ENCODE data around the gene LRFN5.

LRFN5 gene

DNA sequence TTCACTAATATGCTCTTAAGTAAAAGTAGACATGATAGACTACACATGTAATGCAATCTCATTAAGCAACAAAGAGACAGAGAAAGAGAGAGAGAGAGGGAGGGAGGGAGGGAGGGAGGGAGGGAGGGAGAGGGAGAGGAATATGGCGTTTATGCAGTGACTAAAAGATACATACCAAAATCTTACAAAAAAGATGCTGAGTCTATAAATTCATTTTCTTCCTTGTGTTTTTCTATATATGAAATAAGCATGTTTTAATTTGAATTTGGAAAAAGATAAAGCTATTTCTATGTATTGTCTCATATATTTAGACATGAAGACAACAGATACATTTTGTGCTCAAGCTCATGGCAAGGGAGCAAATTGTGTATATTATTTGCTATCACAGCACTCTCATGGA is 44.1 kb downstream of the LRFN5 start:
- H3K27ac ChIP-seq (replicated peaks; ENCODE audit: low read length) = no peak overlapping the region
- no peak overlapping the region for H2AFZ ChIP-seq (ENCODE audit: low read length)
- H3K18ac ChIP-seq (ENCODE audit: low read length) = no peak overlapping the region
- whole genome bisulfite sequencing, 2 donors (ENCODE audit: extremely low coverage in 2 of 2, insufficient read length in 2 of 2, insufficient replicate concordance in 1 of 2) = no CpG with 5 or more reads among the region's 1 CpG
- no peaks in the 10 kb centered on the region for H3K4me1 ChIP-seq (ENCODE audit: control insufficient read depth in 2 of 2, insufficient read depth in 1 of 2, low read depth in 1 of 2, low read length in 2 of 2)
- no peak overlapping the region for H3K9ac ChIP-seq (ENCODE audit: low read depth, low read length, poor library complexity)
- H4K91ac ChIP-seq (ENCODE audit: low read depth, low read length, poor library complexity) = no peak overlapping the region
- H2BK15ac ChIP-seq (ENCODE audit: low read length) = no peak overlapping the region
- H3K4me2 ChIP-seq (ENCODE audit: insufficient read depth, low read length, poor library complexity, severe bottlenecking) = no peak overlapping the region
- H2BK120ac ChIP-seq (ENCODE audit: low read depth, low read length) = no peak overlapping the region
- no peak overlapping the region for H3K4ac ChIP-seq (ENCODE audit: low read length)
- no peak overlapping the region for H2BK5ac ChIP-seq (ENCODE audit: low read length)
- no peak overlapping the region for H3K23ac ChIP-seq (ENCODE audit: low read depth, low read length, poor library complexity)
- no peak overlapping the region for H3K14ac ChIP-seq (ENCODE audit: low read length)
- no peaks in the 10 kb centered on the region for H3K27me3 ChIP-seq (ENCODE audit: control insufficient read depth in 3 of 3, insufficient read depth in 3 of 3, low read depth in 1 of 3, low read length in 3 of 3)
- no peak overlapping the region for H4K8ac ChIP-seq (ENCODE audit: low read depth, low read length)
- H2AK5ac ChIP-seq (ENCODE audit: low read depth, low read length) = no peak overlapping the region
- H3K4me3 ChIP-seq (ENCODE audit: low read length in 2 of 2) = no peak overlapping the region
- H2BK12ac ChIP-seq (ENCODE audit: low read length) = no peak overlapping the region
- no peaks in the 10 kb centered on the region for H3K79me1 ChIP-seq (ENCODE audit: low read depth, low read length)
- DNase-seq (ENCODE audit: low spot score) = no peak
- H3K36me3 ChIP-seq (replicated peaks in 1 of 2; ENCODE audit: control insufficient read depth in 2 of 2, insufficient read depth in 2 of 2, low read length in 2 of 2) = no peaks in the 10 kb centered on the region
- H3K9me3 ChIP-seq (replicated peaks in 1 of 2; ENCODE audit: control insufficient read depth in 2 of 2, insufficient read depth in 1 of 2, low read depth in 1 of 2, low read length in 2 of 2) = no peaks in the 10 kb centered on the region

DNA sequence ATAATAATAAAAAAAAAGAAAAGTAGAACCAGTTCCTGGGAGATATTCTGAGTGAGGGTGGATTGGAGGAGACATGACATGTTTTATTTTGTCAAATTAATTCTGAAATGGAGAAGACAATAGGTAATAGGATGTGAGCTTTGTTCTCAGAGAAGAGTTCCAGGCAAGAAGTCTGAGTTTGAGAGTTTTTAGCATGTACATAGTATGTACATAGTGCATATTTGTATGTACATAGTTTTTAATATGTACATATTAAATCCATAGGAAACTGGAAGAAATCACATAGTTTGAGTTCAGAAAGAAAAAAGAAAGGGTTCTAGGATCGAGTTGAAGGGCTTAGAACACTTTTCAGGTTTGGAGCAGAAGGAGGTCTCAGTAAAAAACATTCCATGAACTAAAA is 47.5 kb downstream of the LRFN5 start:
- H2BK5ac ChIP-seq (ENCODE audit: low read length) = no peak overlapping the region
- no peak overlapping the region for H3K9ac ChIP-seq (ENCODE audit: low read depth, low read length, poor library complexity)
- no peaks in the 10 kb centered on the region for H3K9me3 ChIP-seq (replicated peaks in 1 of 2; ENCODE audit: control insufficient read depth in 2 of 2, insufficient read depth in 1 of 2, low read depth in 1 of 2, low read length in 2 of 2)
- no peak overlapping the region for H2AK5ac ChIP-seq (ENCODE audit: low read depth, low read length)
- H3K14ac ChIP-seq (ENCODE audit: low read length) = no peak overlapping the region
- no peak overlapping the region for H3K23ac ChIP-seq (ENCODE audit: low read depth, low read length, poor library complexity)
- no peaks in the 10 kb centered on the region for H3K79me1 ChIP-seq (ENCODE audit: low read depth, low read length)
- no peak overlapping the region for H2AFZ ChIP-seq (ENCODE audit: low read length)
- WGBS, 2 donors (ENCODE audit: extremely low coverage in 2 of 2, insufficient read length in 2 of 2, insufficient replicate concordance in 1 of 2) = no CpG with 5 or more reads among the region's 1 CpG
- no peak overlapping the region for H3K4me2 ChIP-seq (ENCODE audit: insufficient read depth, low read length, poor library complexity, severe bottlenecking)
- H3K4me3 ChIP-seq (ENCODE audit: low read length in 2 of 2) = no peak overlapping the region
- H2BK15ac ChIP-seq (ENCODE audit: low read length) = no peak overlapping the region
- H3K36me3 ChIP-seq (replicated peaks in 1 of 2; ENCODE audit: control insufficient read depth in 2 of 2, insufficient read depth in 2 of 2, low read length in 2 of 2) = no peaks in the 10 kb centered on the region
- H3K4ac ChIP-seq (ENCODE audit: low read length) = no peak overlapping the region
- DNase-seq (ENCODE audit: low spot score) = no peak
- H4K91ac ChIP-seq (ENCODE audit: low read depth, low read length, poor library complexity) = no peak overlapping the region
- no peak overlapping the region for H2BK12ac ChIP-seq (ENCODE audit: low read length)
- H3K27me3 ChIP-seq (ENCODE audit: control insufficient read depth in 3 of 3, insufficient read depth in 3 of 3, low read depth in 1 of 3, low read length in 3 of 3) = no peaks in the 10 kb centered on the region
- H3K27ac ChIP-seq (replicated peaks; ENCODE audit: low read length) = no peak overlapping the region
- no peak overlapping the region for H3K18ac ChIP-seq (ENCODE audit: low read length)
- no peak overlapping the region for H4K8ac ChIP-seq (ENCODE audit: low read depth, low read length)
- H3K4me1 ChIP-seq (ENCODE audit: control insufficient read depth in 2 of 2, insufficient read depth in 1 of 2, low read depth in 1 of 2, low read length in 2 of 2) = no peaks in the 10 kb centered on the region
- H2BK120ac ChIP-seq (ENCODE audit: low read depth, low read length) = no peak overlapping the region

DNA sequence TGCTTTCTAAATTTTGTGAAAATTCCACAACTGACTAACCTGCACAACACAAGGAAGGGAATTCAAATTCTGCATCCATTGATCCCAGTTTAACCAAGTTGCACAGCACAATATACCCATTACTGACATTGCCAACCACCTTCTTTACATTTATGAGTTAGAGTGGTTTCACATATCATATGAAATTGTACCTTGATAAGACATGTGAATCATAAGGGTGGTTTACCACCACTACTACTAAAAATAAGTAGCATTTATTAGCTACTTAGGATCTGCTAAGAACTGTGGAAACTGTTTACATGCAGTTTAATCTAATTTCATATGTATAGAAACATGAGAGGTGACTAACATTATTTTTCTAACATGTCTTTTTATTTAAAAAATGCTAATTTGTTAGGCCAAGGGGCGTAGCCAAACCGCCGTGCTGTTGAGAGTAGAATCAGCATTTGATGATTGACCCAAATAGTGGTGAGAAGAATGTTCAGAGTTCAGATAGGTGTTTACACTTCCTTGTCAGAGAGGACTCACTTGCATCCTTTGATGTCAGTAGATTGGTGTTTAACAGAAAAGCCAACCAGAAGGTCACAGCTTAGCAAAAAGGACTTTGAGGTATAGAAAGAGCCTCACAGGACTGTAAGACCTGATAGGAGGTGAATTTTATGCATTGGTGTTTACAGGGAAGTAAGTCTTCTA is 56.2 kb downstream of the LRFN5 start:
- no peak overlapping the region for H2BK15ac ChIP-seq (ENCODE audit: low read length)
- H3K4ac ChIP-seq (ENCODE audit: low read length) = no peak overlapping the region
- WGBS, 2 donors (ENCODE audit: extremely low coverage in 2 of 2, insufficient read length in 2 of 2, insufficient replicate concordance in 1 of 2) = no CpG with 5 or more reads among the region's 3 CpGs
- no peak overlapping the region for H4K8ac ChIP-seq (ENCODE audit: low read depth, low read length)
- H3K27ac ChIP-seq (replicated peaks; ENCODE audit: low read length) = no peak overlapping the region
- no peak for DNase-seq (ENCODE audit: low spot score)
- no peaks in the 10 kb centered on the region for H3K79me1 ChIP-seq (ENCODE audit: low read depth, low read length)
- H2BK120ac ChIP-seq (ENCODE audit: low read depth, low read length) = no peak overlapping the region
- H3K9me3 ChIP-seq (replicated peaks in 1 of 2; ENCODE audit: control insufficient read depth in 2 of 2, insufficient read depth in 1 of 2, low read depth in 1 of 2, low read length in 2 of 2) = no peaks in the 10 kb centered on the region
- H3K4me3 ChIP-seq (ENCODE audit: low read length in 2 of 2) = no peak overlapping the region
- no peak overlapping the region for H4K91ac ChIP-seq (ENCODE audit: low read depth, low read length, poor library complexity)
- no peak overlapping the region for H2BK12ac ChIP-seq (ENCODE audit: low read length)
- H2BK5ac ChIP-seq (ENCODE audit: low read length) = no peak overlapping the region
- no peak overlapping the region for H2AFZ ChIP-seq (ENCODE audit: low read length)
- no peaks in the 10 kb centered on the region for H3K27me3 ChIP-seq (ENCODE audit: control insufficient read depth in 3 of 3, insufficient read depth in 3 of 3, low read depth in 1 of 3, low read length in 3 of 3)
- H2AK5ac ChIP-seq (ENCODE audit: low read depth, low read length) = no peak overlapping the region
- no peak overlapping the region for H3K9ac ChIP-seq (ENCODE audit: low read depth, low read length, poor library complexity)
- no peak overlapping the region for H3K14ac ChIP-seq (ENCODE audit: low read length)
- no peak overlapping the region for H3K18ac ChIP-seq (ENCODE audit: low read length)
- H3K36me3 ChIP-seq (replicated peaks in 1 of 2; ENCODE audit: control insufficient read depth in 2 of 2, insufficient read depth in 2 of 2, low read length in 2 of 2) = no peaks in the 10 kb centered on the region
- no peaks in the 10 kb centered on the region for H3K4me1 ChIP-seq (ENCODE audit: control insufficient read depth in 2 of 2, insufficient read depth in 1 of 2, low read depth in 1 of 2, low read length in 2 of 2)
- no peak overlapping the region for H3K4me2 ChIP-seq (ENCODE audit: insufficient read depth, low read length, poor library complexity, severe bottlenecking)
- no peak overlapping the region for H3K23ac ChIP-seq (ENCODE audit: low read depth, low read length, poor library complexity)

DNA sequence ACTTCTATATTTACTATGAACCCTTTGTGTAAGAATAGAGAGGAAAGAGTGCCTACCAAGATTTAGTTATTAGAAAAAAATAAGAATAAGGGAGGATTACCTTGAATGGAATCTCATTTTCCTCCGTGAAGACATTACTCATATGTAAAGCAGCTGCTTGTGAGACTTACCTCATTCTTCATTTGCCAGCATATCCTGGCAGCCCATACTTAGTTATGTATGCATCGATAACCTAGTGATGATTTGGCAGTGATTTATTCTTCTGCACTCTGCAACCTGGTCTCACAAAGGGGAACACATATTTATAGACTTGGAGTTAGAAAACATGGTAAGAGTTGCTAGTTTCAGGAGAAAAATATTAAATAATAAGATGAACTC is 56.8 kb downstream of the LRFN5 start:
- Histone ChIP-seq H3K9ac (ENCODE audit: low read depth, low read length, poor library complexity) (no peak overlapping the region), H3K79me1 (ENCODE audit: low read depth, low read length) (no peaks in the 10 kb centered on the region), H2BK120ac (ENCODE audit: low read depth, low read length) (no peak overlapping the region), H3K36me3 (replicated peaks in 1 of 2; ENCODE audit: control insufficient read depth in 2 of 2, insufficient read depth in 2 of 2, low read length in 2 of 2) (no peaks in the 10 kb centered on the region), H4K91ac (ENCODE audit: low read depth, low read length, poor library complexity) (no peak overlapping the region), H2BK15ac (ENCODE audit: low read length) (no peak overlapping the region), H3K4ac (ENCODE audit: low read length) (no peak overlapping the region), H3K14ac (ENCODE audit: low read length) (no peak overlapping the region), H3K27ac (replicated peaks; ENCODE audit: low read length) (no peak overlapping the region), H2BK12ac (ENCODE audit: low read length) (no peak overlapping the region), H3K27me3 (ENCODE audit: control insufficient read depth in 3 of 3, insufficient read depth in 3 of 3, low read depth in 1 of 3, low read length in 3 of 3) (no peaks in the 10 kb centered on the region), H3K9me3 (replicated peaks in 1 of 2; ENCODE audit: control insufficient read depth in 2 of 2, insufficient read depth in 1 of 2, low read depth in 1 of 2, low read length in 2 of 2) (no peaks in the 10 kb centered on the region), H2AK5ac (ENCODE audit: low read depth, low read length) (no peak overlapping the region), H3K4me1 (ENCODE audit: control insufficient read depth in 2 of 2, insufficient read depth in 1 of 2, low read depth in 1 of 2, low read length in 2 of 2) (no peaks in the 10 kb centered on the region), H2AFZ (ENCODE audit: low read length) (no peak overlapping the region), H4K8ac (ENCODE audit: low read depth, low read length) (no peak overlapping the region), H3K23ac (ENCODE audit: low read depth, low read length, poor library complexity) (no peak overlapping the region), H3K18ac (ENCODE audit: low read length) (no peak overlapping the region), H3K4me2 (ENCODE audit: insufficient read depth, low read length, poor library complexity, severe bottlenecking) (no peak overlapping the region), H3K4me3 (ENCODE audit: low read length in 2 of 2) (no peak overlapping the region), H2BK5ac (ENCODE audit: low read length) (no peak overlapping the region)
- no CpG with 5 or more reads among the region's 2 CpGs for WGBS, 2 donors (ENCODE audit: extremely low coverage in 2 of 2, insufficient read length in 2 of 2, insufficient replicate concordance in 1 of 2)
- DNase-seq (ENCODE audit: low spot score) = no peak
